PFSK-1 (cell line): ENCODE data around the gene SERPINF2.

Experiments
- POLR2AphosphoS5 ChIP-seq: IDR thresholded peaks from 2 replicates; pipeline ENCODE4 v1.6.1; 2012; ENCODE audit warnings: low read depth, mild to moderate bottlenecking, control low read depth, low read length, moderate library complexity
- SIN3A ChIP-seq: IDR thresholded peaks from 2 replicates; pipeline ENCODE4 v1.6.1; 2012; ENCODE audit warnings: mild to moderate bottlenecking, low read length, moderate library complexity, borderline replicate concordance; ENCODE audit not compliant: insufficient read depth

GRCh38 chr17:1709971-1710806, 32.5 kb upstream of the SERPINF2 start, which contains the start of gene TLCD2:
- TF ChIP-seq SIN3A: no peak
- TF ChIP-seq POLR2AphosphoS5: peak; percentile 50; the same call in 1 of the 2 replicates
